IPS-NIHi11 (cell line): Measurements from ENCODE around the gene DYNLL2.
"Not testable (repeated sequence)": the region's sequence is repeated elsewhere in the genome, so short reads cannot be mapped to it uniquely, and the experiment has no call there.

Experiments used
- DNase-seq: peaks from one replicate; pipeline ENCODE4 v3.0.0; 2012; ENCODE audit warnings: mixed read lengths, low spot score

Gene DYNLL2

DNA sequence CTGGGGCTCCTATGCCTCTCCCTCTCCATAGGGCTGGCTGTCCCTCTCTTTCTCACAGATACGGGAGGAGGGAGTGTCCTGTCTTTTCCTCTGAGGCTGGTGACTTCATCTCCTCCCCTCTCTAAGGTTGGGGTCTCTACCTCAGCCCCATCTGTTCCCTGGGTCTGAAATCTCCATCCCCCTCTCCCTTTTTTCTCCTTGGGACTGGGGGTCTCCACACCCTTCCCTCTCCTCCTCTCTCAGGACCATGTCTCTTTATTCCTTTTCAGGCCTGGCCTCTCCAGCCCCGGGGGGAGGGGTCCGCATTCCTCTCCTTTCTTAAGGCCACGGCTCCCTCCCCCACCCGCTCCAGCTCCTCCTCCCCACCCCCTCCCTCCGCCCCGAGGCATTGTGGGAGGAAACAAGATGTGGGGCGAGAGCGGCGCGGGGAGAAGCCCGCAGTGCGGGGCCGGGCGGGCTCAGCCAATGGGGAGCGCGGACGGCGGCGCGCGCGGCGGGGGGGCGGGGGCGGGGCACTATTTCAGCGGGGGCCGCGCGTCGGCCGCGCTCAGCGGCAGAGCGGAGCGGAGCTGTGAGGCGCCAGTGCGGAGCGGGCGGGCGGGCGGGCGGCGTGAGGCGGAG, at the start of gene DYNLL2:
Gene DYNLL2 (plus strand): TSS at position 550 of the 621 bp plus-strand sequence. CDS start 3,672 bp downstream, outside the sequence.
- DNase-seq = peak; percentile 99

GRCh38 chr17:58039975-58040374, 43.2 kb upstream of the DYNLL2 start:
- no peak for DNase-seq

DNA sequence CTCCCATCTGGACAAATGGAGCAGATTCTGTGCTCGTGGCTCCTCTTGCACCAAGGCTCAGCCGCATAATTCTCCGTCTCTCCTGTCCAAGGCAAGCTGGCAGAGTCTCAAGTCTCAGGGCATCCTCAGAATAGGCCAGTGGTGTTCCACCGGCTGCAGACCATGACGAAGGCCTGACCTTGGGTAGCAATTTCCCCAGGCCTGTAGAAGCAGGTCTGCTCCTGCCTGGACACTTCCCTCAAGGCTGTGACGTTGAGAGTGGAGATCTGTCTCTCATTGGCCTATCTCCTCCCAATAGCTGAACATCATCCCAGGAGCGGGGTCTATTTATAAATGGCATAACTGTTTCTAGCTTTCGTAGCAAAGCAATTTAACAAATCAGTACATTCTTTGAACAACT, 42.8 kb upstream of the DYNLL2 start:
- DNase-seq = no peak

GRCh38 chr17:58041161-58041560, 42.1 kb upstream of the DYNLL2 start:
- DNase-seq = no peak

- no peak for DNase-seq
Measured at GRCh38 chr17:58043221-58044181, 39.7 kb upstream of the DYNLL2 start.

DNA sequence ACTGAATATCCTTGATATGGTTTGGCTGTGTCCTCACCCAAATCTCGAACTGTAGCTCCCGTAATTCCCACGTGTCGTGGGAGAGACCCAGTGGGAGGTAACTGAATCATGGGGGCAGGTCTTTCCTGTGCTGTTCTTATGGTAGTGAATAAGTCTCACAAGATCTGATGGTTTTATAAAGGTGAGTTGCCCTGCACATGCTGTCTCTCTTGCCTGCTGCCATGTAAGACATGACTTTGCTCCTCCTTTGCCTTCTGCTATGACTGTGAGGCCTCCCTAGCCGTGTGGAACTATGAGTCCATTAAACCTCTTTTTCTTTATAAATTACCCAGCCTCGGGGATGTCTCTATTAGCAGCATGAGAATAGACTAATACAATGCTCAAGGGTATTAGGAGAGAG, 39.0 kb upstream of the DYNLL2 start:
- not testable (repeated sequence) for DNase-seq

DNA sequence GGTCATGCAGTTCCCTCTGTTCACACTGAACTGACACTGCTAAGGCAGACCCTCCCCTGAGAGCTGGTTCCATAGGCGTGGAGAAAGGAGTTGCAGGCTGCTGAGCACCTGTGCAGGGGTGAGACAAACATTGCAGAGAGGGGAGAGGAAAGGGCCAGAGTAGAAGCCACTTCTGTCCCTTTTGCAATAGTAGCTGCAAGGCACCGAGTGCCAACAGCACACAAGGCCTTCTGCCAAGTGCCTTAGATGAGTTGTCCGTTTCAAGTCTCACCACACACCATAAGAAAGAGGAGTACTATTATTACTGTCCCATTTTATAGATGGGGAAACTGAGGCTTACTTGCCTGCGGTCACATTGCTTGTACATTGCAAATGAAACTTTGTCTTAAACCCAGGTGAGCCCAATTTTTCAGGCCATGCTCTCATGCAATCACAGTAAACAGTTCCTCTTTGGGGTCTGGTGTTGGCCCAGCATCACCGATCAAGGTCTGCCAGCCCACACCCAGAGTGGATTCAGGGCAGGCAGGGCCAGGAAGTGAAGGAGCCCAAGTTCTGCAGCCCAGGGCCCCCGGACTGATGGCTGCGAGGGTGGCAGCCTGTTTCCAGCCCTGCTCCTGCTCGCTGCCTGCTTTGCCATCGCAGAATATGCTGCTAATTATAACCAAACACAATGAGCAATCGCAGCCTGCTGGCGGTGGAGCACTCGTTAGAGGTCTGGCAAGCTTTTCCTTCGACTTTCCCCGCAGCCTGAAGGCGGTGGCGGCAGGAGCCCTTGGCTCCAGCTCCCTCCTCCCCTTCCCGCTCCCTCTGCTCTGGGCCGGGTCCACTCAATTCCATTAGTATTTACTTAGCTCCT, 36.8 kb upstream of the DYNLL2 start:
- peak; percentile 59 for DNase-seq

- no peak for DNase-seq
Measured at GRCh38 chr17:58047376-58048150, 35.7 kb upstream of the DYNLL2 start.

DNA sequence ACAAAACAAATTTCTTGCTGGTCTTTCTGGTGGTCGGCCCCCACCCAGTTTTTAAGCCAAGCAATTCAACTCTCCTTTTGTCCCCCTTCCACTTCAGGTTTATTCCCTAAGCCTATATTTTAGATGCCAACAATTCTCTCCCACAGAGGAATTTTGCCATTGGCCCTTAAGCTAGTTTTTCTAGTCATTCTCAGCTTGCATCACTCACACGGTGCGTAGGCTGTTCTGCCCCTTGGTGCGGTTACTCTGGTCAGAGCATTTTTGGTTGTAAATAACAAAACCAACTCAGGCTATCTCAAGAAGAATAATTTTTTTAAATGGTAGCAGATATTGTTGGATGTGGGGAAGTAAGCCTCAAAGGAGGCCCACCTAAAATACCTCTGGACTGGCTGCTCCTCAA, 33.7 kb upstream of the DYNLL2 start:
- no peak for DNase-seq

DNA sequence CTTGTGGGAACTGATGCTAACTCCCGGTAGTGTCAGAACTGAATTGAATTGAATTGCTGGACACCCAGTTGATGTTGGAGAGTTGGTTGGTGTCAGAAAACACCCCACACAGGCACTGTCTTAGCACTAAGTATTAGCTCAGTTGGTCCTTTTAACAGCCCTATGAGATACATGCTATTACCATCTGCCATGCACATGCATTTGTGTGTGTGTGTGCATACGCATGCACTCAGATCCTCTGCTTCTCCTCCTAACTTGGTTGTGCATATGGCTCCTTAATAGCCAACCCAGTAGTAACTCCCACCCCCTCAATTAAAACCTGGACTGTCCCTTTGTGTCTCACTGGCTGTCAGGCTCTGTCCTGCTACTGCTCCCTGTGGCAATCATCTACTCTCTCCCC, 32.3 kb upstream of the DYNLL2 start:
- no peak for DNase-seq

DNA sequence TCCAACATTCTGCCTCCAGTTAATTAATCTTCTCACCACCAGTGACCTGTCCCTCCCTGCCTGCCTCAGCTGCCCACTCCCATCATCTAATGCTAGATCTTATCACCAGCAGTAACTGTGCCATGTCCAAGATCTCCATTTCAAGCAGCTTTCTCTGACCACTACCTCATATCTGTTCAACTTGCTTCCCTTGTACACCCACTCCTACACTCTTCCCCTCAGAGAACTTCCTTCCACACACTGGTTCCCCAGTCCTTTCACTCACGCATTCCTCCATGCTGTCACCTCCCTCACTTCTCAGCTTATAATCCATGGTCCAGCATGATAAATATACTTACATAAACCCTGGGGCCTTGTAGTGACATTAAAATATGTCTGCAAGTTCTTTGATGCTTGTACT, 31.8 kb upstream of the DYNLL2 start:
- no peak for DNase-seq

GRCh38 chr17:58052407-58052806, 30.8 kb upstream of the DYNLL2 start:
- no peak for DNase-seq

- no peak for DNase-seq
Measured at GRCh38 chr17:58052945-58053715, 30.1 kb upstream of the DYNLL2 start.

DNA sequence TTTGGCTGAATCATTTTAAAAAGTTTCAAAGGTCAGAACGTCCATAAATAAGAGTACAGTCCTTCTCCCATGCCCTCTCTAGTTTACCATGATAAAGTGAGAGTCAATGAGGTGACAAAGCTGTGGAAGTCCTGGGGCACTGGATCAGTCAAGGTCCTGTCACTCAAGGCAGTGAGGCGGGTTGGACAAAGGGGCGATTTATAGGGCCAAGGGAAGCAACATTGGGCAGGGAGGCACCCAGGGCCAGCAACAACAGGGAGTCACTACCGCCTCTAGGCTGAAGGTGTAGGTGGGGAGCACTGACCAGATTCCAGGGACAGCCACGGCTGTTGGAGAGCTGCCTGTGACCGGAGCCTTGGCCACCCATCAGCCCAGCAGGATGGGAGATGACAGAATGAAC, 28.6 kb upstream of the DYNLL2 start:
- DNase-seq = no peak

- DNase-seq = no peak
Measured at GRCh38 chr17:58056476-58056875, 26.7 kb upstream of the DYNLL2 start.

DNA sequence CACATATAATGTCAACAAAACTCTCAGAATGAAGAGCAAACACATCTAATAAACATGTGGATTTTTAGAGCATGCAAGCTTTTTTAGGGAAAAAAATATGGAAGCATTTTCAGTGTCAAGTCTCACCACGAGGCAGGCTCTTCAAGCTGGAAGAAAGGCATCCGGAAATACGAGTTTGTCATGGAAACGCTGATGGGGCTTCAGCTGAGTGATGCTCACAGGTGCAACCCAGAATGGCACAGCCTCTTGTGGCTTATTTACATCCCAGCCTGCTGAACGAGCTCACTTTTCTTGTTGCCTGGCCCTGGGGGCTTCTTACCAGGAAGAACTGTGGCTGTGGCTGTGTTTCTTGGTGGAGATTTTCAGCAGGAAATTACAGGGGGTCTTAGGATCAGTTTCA, 24.1 kb upstream of the DYNLL2 start:
- peak; percentile 40 for DNase-seq

DNA sequence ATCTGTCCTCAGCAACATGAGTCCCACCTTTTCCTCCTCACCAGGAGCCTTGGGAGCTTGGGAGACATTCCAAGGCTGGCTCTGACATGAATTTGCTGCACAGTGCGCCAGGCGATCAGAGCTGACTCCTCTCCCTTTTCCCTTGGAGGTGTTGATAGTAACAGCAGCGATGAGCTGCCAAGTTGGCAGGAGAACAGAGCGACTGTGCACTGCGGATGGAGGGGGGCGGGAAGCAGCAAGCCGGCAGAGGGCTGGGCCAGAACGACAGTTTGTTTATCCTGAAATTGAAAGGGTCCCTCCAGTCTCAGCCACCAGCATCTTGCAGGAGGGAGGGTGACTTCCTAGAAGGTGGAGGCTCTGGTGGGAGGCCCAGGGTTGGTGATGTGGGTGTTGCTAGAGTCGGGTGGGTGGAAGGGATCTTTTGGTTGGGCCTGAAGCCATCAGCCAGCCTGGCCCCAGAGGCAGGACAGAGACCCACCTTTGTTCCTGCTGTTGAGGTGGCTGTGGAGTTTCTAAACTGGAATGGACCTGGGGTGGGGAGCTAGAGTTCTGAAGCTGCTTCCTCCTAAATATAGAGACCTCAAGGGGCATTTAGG, 22.5 kb upstream of the DYNLL2 start:
- no peak for DNase-seq

DNA sequence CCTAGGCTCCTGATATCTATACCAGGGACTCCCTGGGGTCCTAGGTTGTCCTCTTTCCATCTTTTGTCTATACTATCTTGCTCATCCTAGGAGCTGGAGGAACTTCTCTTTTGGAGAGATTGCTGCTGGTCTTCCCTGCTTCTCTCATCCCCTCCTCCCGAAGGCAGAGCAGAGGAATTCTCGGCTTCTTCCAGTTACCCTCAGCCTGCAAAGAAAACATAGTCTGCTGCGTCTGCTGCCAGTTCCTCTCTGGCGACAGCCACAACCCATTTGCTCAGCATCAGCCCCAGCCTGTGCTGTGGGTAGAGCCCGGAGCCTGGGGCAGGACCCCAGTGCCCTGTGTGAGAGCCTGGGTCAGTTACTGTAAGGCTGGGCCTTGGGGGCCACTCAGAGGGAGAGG, 21.5 kb upstream of the DYNLL2 start:
- no peak for DNase-seq

DNA sequence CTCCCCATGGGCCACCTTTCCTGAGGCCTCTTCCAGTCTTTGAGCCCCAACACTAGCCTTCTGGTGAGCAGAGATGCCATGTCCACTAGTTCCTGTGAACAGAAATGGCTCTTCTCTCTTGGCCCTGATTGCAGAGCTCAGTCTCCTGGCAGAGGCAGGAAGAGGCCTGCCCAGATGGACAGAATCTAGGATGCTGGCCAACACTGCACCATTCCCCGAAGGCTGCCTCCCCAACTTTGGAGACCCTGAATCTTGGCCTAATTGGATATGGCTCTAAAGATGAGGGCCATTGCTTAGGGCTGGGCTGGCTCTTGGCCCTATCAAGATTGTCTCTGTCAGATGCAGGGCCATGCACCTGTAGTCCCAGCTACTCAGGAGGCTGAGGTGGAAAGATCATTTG, 18.0 kb upstream of the DYNLL2 start:
- DNase-seq = no peak

DNA sequence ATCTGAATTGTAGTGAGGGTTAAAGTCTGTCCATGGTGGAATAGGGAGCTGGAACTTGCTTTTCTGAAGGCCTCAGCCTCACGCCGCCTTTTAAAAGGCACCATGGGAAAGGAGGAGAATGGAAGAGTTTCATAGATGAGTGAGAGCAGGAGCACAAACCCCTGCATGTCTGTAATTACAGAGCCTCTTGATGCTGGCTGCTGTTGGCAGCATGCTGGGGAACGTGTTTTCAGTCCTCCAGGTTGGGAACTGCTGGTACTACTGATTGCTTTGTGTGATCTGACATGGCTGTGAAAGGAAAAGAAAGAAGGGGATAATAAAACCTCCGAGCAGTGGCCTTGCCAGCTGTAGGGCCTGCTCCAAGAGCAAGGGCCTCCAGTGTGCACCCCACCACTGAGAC, 16.8 kb upstream of the DYNLL2 start:
- DNase-seq = no peak
